ENCODE data around the gene BMAL1. TPM values are rescaled to one million over a fixed set of nuclear protein-coding genes. Genes with fewer than 3 reads are reported as not detected.
"Not testable (repeated sequence)": the region's sequence is repeated elsewhere in the genome, so short reads cannot be mapped to it uniquely, and the experiment has no call there.

BMAL1 gene
- 10 to 100 TPM in 2 of 3 donors, 1 to 10 TPM in 1; 9.7 to 11.2 (median 10.3) TPM for polyA plus RNA-seq (ENCODE audit: insufficient read length in 3 of 3)

- DNase-seq (ENCODE audit: low read depth in 3 of 3, low spot score in 2 of 3), result no peak
Measured at GRCh38 chr11:13277768-13278608, at the start of gene BMAL1. Gene BMAL1, plus strand, starts transcription at chr11:13277790. Its CDS starts 76,519 bp downstream, at chr11:13354309.

GRCh38 chr11:13228572-13228971 lies 49.0 kb upstream of the BMAL1 start:
- DNase-seq (ENCODE audit: low read depth in 3 of 3, low spot score in 2 of 3), result no peak

GRCh38 chr11:13229136-13229535 lies 48.5 kb upstream of the BMAL1 start:
- no peak for DNase-seq (ENCODE audit: low read depth in 3 of 3, low spot score in 2 of 3)

GRCh38 chr11:13229711-13230318 lies 47.8 kb upstream of the BMAL1 start:
- no peak for DNase-seq (ENCODE audit: low read depth in 3 of 3, low spot score in 2 of 3)

GRCh38 chr11:13233173-13233745 lies 44.3 kb upstream of the BMAL1 start:
- no peak for DNase-seq (ENCODE audit: low read depth in 3 of 3, low spot score in 2 of 3)

- DNase-seq (ENCODE audit: low read depth in 3 of 3, low spot score in 2 of 3), result no peak
Measured at GRCh38 chr11:13235895-13236294, 41.7 kb upstream of the BMAL1 start.

- DNase-seq (ENCODE audit: low read depth in 3 of 3, low spot score in 2 of 3), result no peak
Measured at GRCh38 chr11:13236626-13237025, 41.0 kb upstream of the BMAL1 start.

- DNase-seq (ENCODE audit: low read depth in 3 of 3, low spot score in 2 of 3), result no peak
Measured at GRCh38 chr11:13237761-13238160, 39.8 kb upstream of the BMAL1 start.

GRCh38 chr11:13238879-13239514 lies 38.6 kb upstream of the BMAL1 start:
- DNase-seq (ENCODE audit: low read depth in 3 of 3, low spot score in 2 of 3), result no peak

- no peak for DNase-seq (ENCODE audit: low read depth in 3 of 3, low spot score in 2 of 3)
Measured at GRCh38 chr11:13242564-13242963, 35.0 kb upstream of the BMAL1 start.

- no peak for DNase-seq (ENCODE audit: low read depth in 3 of 3, low spot score in 2 of 3)
Measured at GRCh38 chr11:13247606-13248296, 29.8 kb upstream of the BMAL1 start.

- no peak for DNase-seq (ENCODE audit: low read depth in 3 of 3, low spot score in 2 of 3)
Measured at GRCh38 chr11:13249177-13249576, 28.4 kb upstream of the BMAL1 start.

GRCh38 chr11:13249992-13250391 lies 27.6 kb upstream of the BMAL1 start:
- no peak for DNase-seq (ENCODE audit: low read depth in 3 of 3, low spot score in 2 of 3)

- DNase-seq (ENCODE audit: low read depth in 3 of 3, low spot score in 2 of 3), result no peak
Measured at GRCh38 chr11:13251966-13252365, 25.6 kb upstream of the BMAL1 start.

- no peak for DNase-seq (ENCODE audit: low read depth in 3 of 3, low spot score in 2 of 3)
Measured at GRCh38 chr11:13252438-13252837, 25.2 kb upstream of the BMAL1 start.

- DNase-seq (ENCODE audit: low read depth in 3 of 3, low spot score in 2 of 3), result no peak
Measured at GRCh38 chr11:13256216-13256615, 21.4 kb upstream of the BMAL1 start.

- DNase-seq (ENCODE audit: low read depth in 3 of 3, low spot score in 2 of 3), result not testable (repeated sequence)
Measured at GRCh38 chr11:13258061-13258460, 19.5 kb upstream of the BMAL1 start.

- no peak for DNase-seq (ENCODE audit: low read depth in 3 of 3, low spot score in 2 of 3)
Measured at GRCh38 chr11:13258855-13259254, 18.7 kb upstream of the BMAL1 start.

- DNase-seq (ENCODE audit: low read depth in 3 of 3, low spot score in 2 of 3), result no peak
Measured at GRCh38 chr11:13259374-13259773, 18.2 kb upstream of the BMAL1 start.

- DNase-seq (ENCODE audit: low read depth in 3 of 3, low spot score in 2 of 3), result no peak
Measured at GRCh38 chr11:13260201-13260962, 17.2 kb upstream of the BMAL1 start.

Measured in right renal cortex interstitium (tissue), 3 donors.